Measurements from ENCODE around the gene SIK3. TPM values are rescaled to one million over a fixed set of nuclear protein-coding genes. Genes with fewer than 3 reads are reported as not detected.

The SIK3 gene
- total and polyA plus RNA-seq, 2 donors (not counting 3 experiments of a cell fraction or from before 2014, with no cell fraction given): 10.3 to 21.3 TPM

DNA sequence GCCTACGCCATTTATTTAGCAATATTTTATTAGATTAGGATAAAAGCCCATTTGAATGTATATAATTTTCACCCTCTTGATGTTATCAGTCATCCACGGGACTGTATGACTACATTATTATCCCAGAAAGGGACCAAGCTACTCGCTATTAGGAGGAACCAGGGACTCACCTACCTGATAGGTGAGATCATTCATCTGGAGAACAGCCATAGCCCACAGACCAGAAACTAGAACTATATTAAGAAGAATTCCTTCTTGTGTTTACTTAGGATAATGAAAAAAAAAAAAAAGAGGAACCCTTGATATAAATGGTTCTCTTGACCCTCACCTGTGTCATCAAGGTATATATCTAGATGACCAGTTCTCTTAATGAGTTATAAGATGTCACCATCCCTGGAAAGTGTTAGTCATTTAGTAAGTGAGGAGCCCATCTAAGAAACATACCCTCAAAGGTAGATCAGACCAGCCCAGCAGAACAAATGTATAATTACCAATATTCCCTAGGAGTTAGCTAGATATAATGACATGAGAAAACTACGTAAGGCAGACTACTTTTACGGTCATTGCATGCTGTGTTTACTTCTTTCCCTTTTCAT is 8.0 kb downstream of the SIK3 start:
- TF ChIP-seq POLR2A (IDR thresholded peaks at IDR 0.05; ENCODE audit: low read depth, low read length): no peak
- no peak for TF ChIP-seq FOS (IDR thresholded peaks at IDR 0.05; ENCODE audit: borderline replicate concordance, insufficient read depth, low read length)
- no peak for TF ChIP-seq EZH2 (IDR thresholded peaks at IDR 0.05; ENCODE audit: borderline replicate concordance, low read depth, low read length, severe bottlenecking)
- TF ChIP-seq POLR2AphosphoS5 (IDR thresholded peaks at IDR 0.05; ENCODE audit: insufficient read depth, low read depth, low read length): no peak
- no peak for TF ChIP-seq JUN (IDR thresholded peaks at IDR 0.05; ENCODE audit: borderline replicate concordance, insufficient read depth, insufficient read length, low read depth)
- TF ChIP-seq MYC (IDR thresholded peaks at IDR 0.05; ENCODE audit: low read depth, low read length): no peak
- TF ChIP-seq GATA2 (IDR thresholded peaks at IDR 0.05; ENCODE audit: insufficient read depth, insufficient read length, low read depth, low read length): no peak
- no peak for TF ChIP-seq CTCF (IDR thresholded peaks at IDR 0.05; ENCODE audit: extremely low read depth in 1 of 2, insufficient read depth in 1 of 2, low read depth in 1 of 2, low read length in 2 of 2)
- no peak for TF ChIP-seq MAX (IDR thresholded peaks at IDR 0.05; ENCODE audit: insufficient read depth, insufficient read length)
- POLR2A ChIA-PET: no interaction called here
- dilution Hi-C loops (cut with MboI; ENCODE audit: extremely low pct_ligation_motif_present, low sequenced_read_pairs): no loop called here
- Histone ChIP-seq H2AFZ (ENCODE audit: low read depth, low read length) (no peak overlapping the region), H3K79me2 (ENCODE audit: control insufficient read depth, insufficient read depth, low read length) (peaks cover 9% of the 10 kb centered on the region), H3K27ac (ENCODE audit: insufficient read depth, low read depth, low read length) (no peak overlapping the region), H3K4me1 (ENCODE audit: control insufficient read depth, extremely low read depth, insufficient read depth, low read length) (no peaks in the 10 kb centered on the region), H3K9me1 (replicated peaks; ENCODE audit: control insufficient read depth, extremely low read depth, insufficient read depth, low read length) (no peaks in the 10 kb centered on the region), H4K20me1 (replicated peaks; ENCODE audit: control insufficient read depth, extremely low read depth, insufficient read depth, low read length) (no peaks in the 10 kb centered on the region), H3K9ac (replicated peaks; ENCODE audit: extremely low read depth, insufficient read depth, low read length) (no peak overlapping the region), H3K36me3 (ENCODE audit: control insufficient read depth in 2 of 2, extremely low read depth in 1 of 2, insufficient read depth in 2 of 2, low read length in 2 of 2) (no peaks in the 10 kb centered on the region), H3K4me2 (ENCODE audit: insufficient read depth, low read length) (no peak overlapping the region), H3K9me3 (replicated peaks; ENCODE audit: control insufficient read depth, insufficient read depth, low read length) (no peaks in the 10 kb centered on the region), H3K4me3 (replicated peaks in 1 of 3; ENCODE audit: insufficient read depth in 1 of 3, low read depth in 1 of 3, low read length in 3 of 3) (no peak overlapping the region), H3K27me3 (ENCODE audit: control insufficient read depth in 2 of 2, insufficient read depth in 2 of 2, low read length in 2 of 2) (no peaks in the 10 kb centered on the region)
- no peak for DNase-seq (ENCODE audit: low read depth, low spot score)
- CTCF ChIA-PET: interaction anchor here (1.2 to 1.6 kb wide), 2 partner anchors 9 to 13 kb away, joined by 3 to 5 read pairs; no protein-coding TSS in a partner anchor
- BruUV-seq (replicated peaks): no TSS peak
- intact Hi-C loops (cut with micrococcal nuclease): no loop called here
- no peak for FAIRE-seq

Measured in endothelial cell of umbilical vein (primary cell).